ENCODE measurements around the gene ASS1.

GRCh38 chr9:130417602-130418001, 27.2 kb upstream of the ASS1 start:
- no peak for TF ChIP-seq CTCF (IDR thresholded peaks at IDR 0.05; ENCODE audit: insufficient read depth, low read length, poor library complexity, severe bottlenecking)
- TF ChIP-seq EZH2phosphoT487 (conservative IDR thresholded peaks at IDR 0.05; ENCODE audit: low read length): no peak

Data from SU-DHL-6 (cell line).